BLaER1 (cell line): ENCODE data around the gene TAS1R3.
A peak's percentile ranks its signal among the peaks of the same experiment; 100 is the strongest.

Experiments used
- H3K27ac ChIP-seq: shearing (Covaris generic); formaldehyde crosslinking; 2 replicates; pipeline ENCODE4 v1.8.1; 2022
- H3K27me3 ChIP-seq: shearing (Covaris generic); formaldehyde crosslinking; 2 replicates; pipeline ENCODE4 v1.8.1; 2022
- H3K36me3 ChIP-seq: shearing (Covaris generic); formaldehyde crosslinking; 2 replicates; pipeline ENCODE4 v1.8.1; 2022
- H3K4me1 ChIP-seq: shearing (Covaris generic); formaldehyde crosslinking; 2 replicates; pipeline ENCODE4 v1.8.1; 2022
- H3K4me2 ChIP-seq: shearing (Covaris generic); formaldehyde crosslinking; 2 replicates; pipeline ENCODE4 v1.8.1; 2022
- H3K4me3 ChIP-seq: shearing (Covaris generic); formaldehyde crosslinking; 2 replicates; pipeline ENCODE4 v1.8.1; 2022
- H3K9ac ChIP-seq: shearing (Covaris generic); formaldehyde crosslinking; 2 replicates; pipeline ENCODE4 v1.8.1; 2022
- H3K9me3 ChIP-seq: shearing (Covaris generic); formaldehyde crosslinking; 2 replicates; pipeline ENCODE4 v1.8.1; 2022
- H4K20me1 ChIP-seq: shearing (Covaris generic); formaldehyde crosslinking; 2 replicates; pipeline ENCODE4 v1.8.1; 2022
- Cebpa-rat ChIP-seq: shearing (Covaris generic); IDR thresholded peaks from 2 replicates; pipeline ENCODE4 v1.8.1; 2022

The TAS1R3 gene

DNA sequence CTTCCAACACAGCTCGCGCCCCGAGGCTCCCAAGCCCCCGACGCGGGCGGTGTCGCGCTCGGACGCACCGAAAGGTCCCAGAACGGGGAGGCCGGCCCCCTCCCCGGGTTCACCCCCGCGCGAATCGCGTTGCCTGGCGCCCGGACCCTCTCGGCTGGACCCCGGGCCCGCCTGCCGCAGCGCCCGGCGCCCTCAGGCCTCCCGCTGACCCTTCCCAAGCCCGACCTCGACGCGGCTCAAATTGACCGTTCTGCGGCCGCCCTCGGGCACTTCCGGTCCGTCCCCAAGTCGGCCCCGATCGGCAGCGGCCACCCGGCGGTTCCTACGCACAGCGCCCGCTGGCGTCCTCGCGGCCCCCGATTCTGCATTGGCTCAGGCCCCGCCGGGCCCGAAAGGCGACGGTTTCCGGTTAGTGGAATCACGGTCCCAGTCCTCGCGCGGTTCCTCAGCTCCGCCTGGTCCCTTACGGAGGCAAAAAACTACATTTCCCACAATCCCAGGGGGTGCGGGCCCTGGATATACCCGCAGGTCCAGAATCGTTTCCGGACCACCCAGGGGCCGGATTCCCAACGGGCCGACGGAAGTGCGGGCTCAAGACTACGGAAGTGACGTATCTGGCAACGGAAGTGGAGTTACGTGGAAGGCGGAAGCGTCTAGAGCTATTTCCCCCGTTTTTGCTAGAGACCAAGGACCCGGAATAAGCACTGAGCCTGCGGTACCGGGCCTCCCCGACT lies 44.0 kb downstream of the TAS1R3 start, which contains the start of gene AURKAIP1:
Gene AURKAIP1, minus strand, starts transcription at position 279 of the 734 bp plus-strand sequence. CDS start 451 bp downstream, outside the sequence.
- TF ChIP-seq Cebpa-rat = no peak
- Histone ChIP-seq H3K27ac (peak within 1 kb of the TSS; percentile 99), H3K36me3 (peaks cover 36% of the 10 kb centered on the region), H3K4me3 (peak within 1 kb of the TSS; percentile 100), H3K27me3 (no peaks in the 10 kb centered on the region), H3K9me3 (no peaks in the 10 kb centered on the region), H3K4me1 (peaks cover 51% of the 10 kb centered on the region), H4K20me1 (peaks cover 44% of the 10 kb centered on the region), H3K4me2 (peak within 1 kb of the TSS; percentile 100), H3K9ac (peak within 1 kb of the TSS; percentile 98)

DNA sequence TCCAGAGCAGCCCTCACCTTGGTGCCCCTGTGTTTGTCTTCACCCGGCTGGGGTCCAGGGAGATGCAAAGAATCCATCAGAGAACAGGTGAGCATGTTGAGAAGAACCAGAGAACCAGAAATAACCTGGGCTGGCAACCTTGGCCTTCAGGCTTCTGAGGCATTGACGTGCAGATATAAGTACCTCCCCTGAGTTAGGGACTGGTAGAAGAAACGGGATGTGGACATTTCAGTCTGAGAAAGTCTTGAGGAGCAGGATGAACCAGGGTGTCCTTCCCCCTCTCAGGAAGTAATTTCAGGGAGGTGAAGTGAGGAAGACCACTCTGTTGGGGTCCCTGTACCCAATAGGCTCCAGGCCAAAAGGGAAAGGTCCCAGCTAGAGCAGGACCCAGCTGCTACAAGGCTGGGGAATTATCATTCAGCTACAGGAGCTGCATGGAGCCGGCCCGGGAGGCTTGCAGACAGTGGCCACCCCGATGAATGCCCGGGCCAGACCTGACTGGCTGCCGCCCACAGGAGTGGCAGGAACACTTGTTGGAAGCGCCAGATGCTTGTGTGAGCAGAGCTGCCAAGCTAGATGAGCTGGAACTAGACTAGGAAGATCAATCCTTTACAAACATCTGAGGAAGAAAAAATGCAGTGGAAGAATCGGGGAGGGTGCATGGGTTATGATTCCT lies 45.6 kb downstream of the TAS1R3 start:
- Histone ChIP-seq H3K4me2 (no peak overlapping the region), H3K9me3 (no peaks in the 10 kb centered on the region), H3K27me3 (no peaks in the 10 kb centered on the region), H3K9ac (no peak overlapping the region), H3K4me1 (peaks cover 35% of the 10 kb centered on the region), H4K20me1 (peaks cover 45% of the 10 kb centered on the region), H3K36me3 (peaks cover 52% of the 10 kb centered on the region), H3K4me3 (no peak overlapping the region), H3K27ac (no peak overlapping the region)
- TF ChIP-seq Cebpa-rat = no peak

DNA sequence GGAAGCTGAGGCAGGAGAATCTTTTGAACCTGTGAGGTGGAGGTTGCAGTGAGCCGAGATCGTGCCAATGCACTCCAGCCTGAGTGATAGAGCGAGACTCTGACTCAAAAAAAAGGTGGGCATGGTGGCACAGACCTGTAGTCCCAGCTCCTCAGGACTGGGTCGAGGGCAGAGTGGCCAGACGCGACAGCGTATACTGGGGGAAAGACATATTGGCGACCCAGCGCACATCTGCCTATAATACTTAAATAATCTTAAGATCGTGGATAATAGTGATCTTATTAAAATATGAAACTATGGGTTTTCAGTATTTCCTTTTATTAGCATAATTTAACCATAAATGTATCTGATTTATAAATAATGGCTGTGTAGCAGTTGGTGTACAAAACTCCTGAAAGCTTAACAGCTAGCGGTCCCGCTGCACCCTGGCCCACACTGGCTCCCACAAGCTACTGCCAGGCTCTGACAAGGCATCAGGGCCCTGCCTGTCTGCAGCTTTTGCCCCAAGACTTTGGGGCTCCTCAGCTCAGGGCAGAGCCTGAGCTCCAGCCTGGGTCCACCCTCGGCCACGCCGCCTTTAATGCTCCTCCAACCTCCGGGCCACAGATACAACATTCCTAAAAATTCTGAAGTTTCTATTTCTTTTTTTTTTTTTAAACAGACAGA lies 46.6 kb downstream of the TAS1R3 start:
- H3K4me3 ChIP-seq = no peak overlapping the region
- H3K9ac ChIP-seq = no peak overlapping the region
- H3K4me2 ChIP-seq = no peak overlapping the region
- H3K9me3 ChIP-seq = no peaks in the 10 kb centered on the region
- H3K27me3 ChIP-seq = no peaks in the 10 kb centered on the region
- H3K27ac ChIP-seq = no peak overlapping the region
- peaks cover 45% of the 10 kb centered on the region for H4K20me1 ChIP-seq
- no peak for TF ChIP-seq Cebpa-rat
- peaks cover 25% of the 10 kb centered on the region for H3K4me1 ChIP-seq
- peaks cover 54% of the 10 kb centered on the region for H3K36me3 ChIP-seq

DNA sequence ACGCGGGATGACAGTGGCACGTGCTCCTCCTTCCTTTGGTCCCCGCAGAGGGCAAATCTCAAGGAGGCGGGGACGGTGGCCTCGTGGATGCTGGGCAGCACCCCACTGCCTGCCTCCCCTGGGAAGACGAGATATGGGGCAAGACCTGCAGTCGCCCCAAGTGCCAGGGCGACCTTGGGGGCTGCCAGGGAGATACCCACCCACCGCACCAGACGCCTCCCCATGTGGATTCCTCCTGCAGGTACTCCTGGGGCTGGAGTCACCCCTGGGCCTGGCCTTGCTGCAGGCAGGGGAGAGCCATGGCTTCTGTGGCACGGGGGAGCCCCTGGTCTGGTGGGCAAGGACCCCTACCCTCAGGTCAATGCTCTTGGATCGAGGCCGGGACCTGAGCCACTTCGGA lies 49.8 kb downstream of the TAS1R3 start:
- Histone ChIP-seq H3K9ac (no peak overlapping the region), H3K27me3 (no peaks in the 10 kb centered on the region), H3K4me2 (no peak overlapping the region), H3K36me3 (peaks cover 69% of the 10 kb centered on the region), H3K27ac (no peak overlapping the region), H3K9me3 (0 out of 2 replicates have a peak, but pooled peaks cover 4% of the 10 kb centered on the region), H3K4me1 (peaks cover 4% of the 10 kb centered on the region), H4K20me1 (peaks cover 42% of the 10 kb centered on the region), H3K4me3 (no peak overlapping the region)
- TF ChIP-seq Cebpa-rat = no peak

DNA sequence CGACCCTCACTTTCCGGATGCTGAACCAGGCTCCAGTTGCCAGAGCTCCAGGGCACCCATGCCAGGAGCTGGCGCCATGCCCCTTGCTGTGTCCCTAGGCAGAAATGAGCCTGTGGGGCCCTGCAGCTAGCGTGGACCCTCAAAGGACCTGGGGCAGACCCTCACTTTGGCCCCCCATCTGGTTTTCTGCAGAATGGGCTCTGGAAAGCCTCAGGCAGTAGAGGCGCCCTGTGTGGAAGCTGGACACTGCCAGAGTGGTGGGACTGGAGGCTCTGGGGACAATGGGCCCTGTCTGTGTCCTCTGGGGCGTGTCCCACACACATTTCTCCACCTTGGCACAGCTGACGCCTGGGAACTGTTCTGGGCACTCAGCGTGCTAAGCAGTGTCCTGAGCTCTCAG lies 50.2 kb downstream of the TAS1R3 start:
- peaks cover 46% of the 10 kb centered on the region for H4K20me1 ChIP-seq

More for the DNA sequence above, 50.2 kb downstream of the TAS1R3 start:
- no peak for TF ChIP-seq Cebpa-rat
- H3K36me3 ChIP-seq = peaks cover 70% of the 10 kb centered on the region
- H3K27ac ChIP-seq = no peak overlapping the region
- H3K4me2 ChIP-seq = no peak overlapping the region
- H3K4me3 ChIP-seq = no peak overlapping the region
- H3K4me1 ChIP-seq = no peaks in the 10 kb centered on the region
- H3K27me3 ChIP-seq = no peaks in the 10 kb centered on the region
- H3K9me3 ChIP-seq = 0 out of 2 replicates have a peak, but pooled peaks cover 4% of the 10 kb centered on the region
- H3K9ac ChIP-seq = no peak overlapping the region
